NT2/D1 (cell line): ENCODE measurements around the gene ARHGAP28.

Source experiments
- SUZ12 ChIP-seq: IDR thresholded peaks from 2 replicates; pipeline ENCODE4 v1.6.1; 2011; ENCODE audit not compliant: insufficient read length, insufficient read depth; ENCODE audit errors: extremely low read depth
- YY1 ChIP-seq: IDR thresholded peaks from 2 replicates; pipeline ENCODE4 v1.6.1; 2011; ENCODE audit not compliant: insufficient read length, insufficient read depth
- ZNF274 ChIP-seq: IDR thresholded peaks from 2 replicates; pipeline ENCODE4 v1.6.1; 2011; ENCODE audit warnings: mild to moderate bottlenecking, low read depth, low read length

- no peak for TF ChIP-seq ZNF274
- no peak for TF ChIP-seq YY1
- no peak for TF ChIP-seq SUZ12
Observed at GRCh38 chr18:6793455-6793854, 63.9 kb downstream of the ARHGAP28 start.
